GM19035 (cell line): ENCODE data around the gene MCRIP2.
"Not testable (repeated sequence)": the region's sequence is repeated elsewhere in the genome, so short reads cannot be mapped to it uniquely, and the experiment has no call there.

ENCODE experiments used
- ATAC-seq: cut with Tn5 transposase; IDR thresholded peaks from one replicate; pipeline ENCODE4 v1.9.1; 2021; ENCODE audit not compliant: unreplicated experiment

The MCRIP2 gene

GRCh38 chr16:679814-680624 lies 38.4 kb downstream of the MCRIP2 start, which contains the start of gene STUB1:
TSS of gene STUB1 (plus strand) at chr16:680410. CDS start at chr16:680526, 116 bp downstream.
- ATAC-seq, result peak; percentile 47

- peak; percentile 1 for ATAC-seq
Measured at GRCh38 chr16:680625-680945, 39.0 kb downstream of the MCRIP2 start.

- ATAC-seq, result no peak
Measured at GRCh38 chr16:680967-681745, 39.5 kb downstream of the MCRIP2 start.

- no peak for ATAC-seq
Measured at GRCh38 chr16:681746-682427, 40.3 kb downstream of the MCRIP2 start.

GRCh38 chr16:682493-683395 lies 41.1 kb downstream of the MCRIP2 start:
- no peak for ATAC-seq

- ATAC-seq, result no peak
Measured at GRCh38 chr16:683396-684070, 41.9 kb downstream of the MCRIP2 start.

- ATAC-seq, result peak; percentile 57
Measured at GRCh38 chr16:684071-684794, 42.6 kb downstream of the MCRIP2 start, which contains the start of gene JMJD8. TSS of gene JMJD8 (minus strand) at chr16:684334. CDS start at chr16:684319, 15 bp downstream.

GRCh38 chr16:684961-685696 lies 43.5 kb downstream of the MCRIP2 start:
- no peak for ATAC-seq

GRCh38 chr16:685967-686366 lies 44.3 kb downstream of the MCRIP2 start:
- no peak for ATAC-seq

- no peak for ATAC-seq
Measured at GRCh38 chr16:686459-687260, 45.0 kb downstream of the MCRIP2 start.

- no peak for ATAC-seq
Measured at GRCh38 chr16:687499-687898, 45.9 kb downstream of the MCRIP2 start.

- no peak for ATAC-seq
Measured at GRCh38 chr16:689175-689897, 47.7 kb downstream of the MCRIP2 start.

- not testable (repeated sequence) for ATAC-seq
Measured at GRCh38 chr16:691242-691641, 49.6 kb downstream of the MCRIP2 start.

GRCh38 chr16:692356-693108 lies 50.9 kb downstream of the MCRIP2 start:
- no peak for ATAC-seq

GRCh38 chr16:693364-693763 lies 51.7 kb downstream of the MCRIP2 start:
- no peak for ATAC-seq

GRCh38 chr16:693766-694165 lies 52.1 kb downstream of the MCRIP2 start:
- no peak for ATAC-seq
